PC-3 (cell line): ENCODE measurements around the gene ARHGAP27. TPM values are rescaled to one million over a fixed set of nuclear protein-coding genes. Genes with fewer than 3 reads are reported as not detected.

Experiments
- ATAC-seq: fragments of 200-7000 bp; cut with Tn5 transposase; 2 replicates; pipeline ENCODE4 v1.9.1; 2020; ENCODE audit warnings: mild to moderate bottlenecking, moderate library complexity
- BruUV-seq: library from RNA; stranded (reverse); fragments of 400-500 nt; replicated peaks from 2 replicates; lab custom pipeline; 2021; lab: Mats Ljungman, UMichigan
- CTCF ChIA-PET: fragments of 300-600 bp; sonication (Branson Sonifier 250); formaldehyde crosslinking; loops from one replicate; lab custom pipeline; 2022; ENCODE audit warnings: antibody characterized with exemption; lab: Charles Lee
- POLR2A ChIA-PET: fragments of 300-600 bp; sonication (Branson Sonifier 250); formaldehyde crosslinking; loops from one replicate; lab custom pipeline; 2022; ENCODE audit warnings: antibody characterized with exemption; ENCODE audit not compliant: unreplicated experiment; lab: Charles Lee
- DNase-seq: peaks from one replicate; pipeline ENCODE4 v3.0.0-alpha.2; 2015
- H2AFZ ChIP-seq: fragments of 300-600 bp; sonication (generic); 2 replicates; pipeline ENCODE4 v1.6.0; 2016; ENCODE audit warnings: antibody characterized with exemption, low read length
- H3F3A ChIP-seq: fragments of 300-600 bp; sonication (generic); one replicate; pipeline ENCODE4 v1.6.0; 2017; ENCODE audit warnings: antibody characterized with exemption, low read length, control low read depth, mild to moderate bottlenecking; ENCODE audit not compliant: unreplicated experiment
- H3K27ac ChIP-seq: fragments of 300-600 bp; sonication (generic); 2 replicates; pipeline ENCODE4 v1.5.1; 2016; ENCODE audit warnings: mild to moderate bottlenecking, low read length
- H3K27me3 ChIP-seq: fragments of 300-600 bp; sonication (generic); 2 replicates; pipeline ENCODE4 v1.6.1; 2016; ENCODE audit warnings: low read length, mixed read lengths
- H3K36me3 ChIP-seq: fragments of 300-600 bp; sonication (generic); 2 replicates; pipeline ENCODE4 v1.6.1; 2016; ENCODE audit warnings: low read depth, mixed run types, low read length, mixed read lengths
- H3K4me1 ChIP-seq: fragments of 300-600 bp; sonication (generic); 2 replicates; pipeline ENCODE4 v1.5.1; 2016; ENCODE audit warnings: low read length; ENCODE audit not compliant: insufficient read depth
- H3K4me2 ChIP-seq: fragments of 300-600 bp; sonication (generic); 2 replicates; pipeline ENCODE4 v1.6.0; 2016; ENCODE audit warnings: low read length
- H3K4me3 ChIP-seq: fragments of 300-600 bp; sonication (generic); 2 replicates; pipeline ENCODE4 v1.5.1; 2016; ENCODE audit warnings: mild to moderate bottlenecking, low read length, mixed read lengths
- H3K79me2 ChIP-seq: fragments of 300-600 bp; sonication (generic); 2 replicates; pipeline ENCODE4 v1.6.1; 2017; ENCODE audit warnings: low read length, mixed read lengths
- H3K9ac ChIP-seq: fragments of 300-600 bp; sonication (generic); 2 replicates; pipeline ENCODE4 v1.6.0; 2016; ENCODE audit warnings: mild to moderate bottlenecking, low read length
- H3K9me2 ChIP-seq: fragments of 300-600 bp; sonication (generic); replicated peaks from 2 replicates; pipeline ENCODE4 v1.6.1; 2016; ENCODE audit warnings: mixed run types, low read length, mixed read lengths
- H3K9me3 ChIP-seq: fragments of 300-600 bp; sonication (generic); 2 replicates; pipeline ENCODE4 v1.6.1; 2016; ENCODE audit warnings: low read length, mixed read lengths
- H4K20me1 ChIP-seq: fragments of 300-600 bp; sonication (generic); 2 replicates; pipeline ENCODE4 v1.6.1; 2016; ENCODE audit warnings: low read length, mixed read lengths
- CTCF ChIP-seq: fragments of 300-600 bp; sonication (generic); conservative IDR thresholded peaks from 2 replicates; pipeline ENCODE4 v1.5.1; 2017; ENCODE audit warnings: antibody characterized with exemption, low read depth, mild to moderate bottlenecking, low read length
- EZH2 ChIP-seq: fragments of 300-600 bp; sonication (generic); IDR thresholded peaks from one replicate; pipeline ENCODE4 v1.6.1; 2017; ENCODE audit warnings: antibody characterized with exemption, mild to moderate bottlenecking, low read length; ENCODE audit not compliant: unreplicated experiment
- EZH2phosphoT487 ChIP-seq: fragments of 300-600 bp; sonication (generic); IDR thresholded peaks from 2 replicates; pipeline ENCODE4 v1.6.1; 2018; ENCODE audit warnings: mild to moderate bottlenecking, antibody characterized with exemption, low read length, borderline replicate concordance
- intact Hi-C: fragments of 100-400 bp; cut with micrococcal nuclease; formaldehyde crosslinking; loops from 2 replicates; pipeline ENCODE4 v1.9.0; 2023
- total RNA-seq: library from RNA; depleted of rRNA; stranded (reverse); fragments of >200 nt; gene quantifications from 2 replicates; pipeline ENCODE4 v1.2.3, GENCODE V29; 2014

ARHGAP27 gene
- total RNA-seq, 1 experiment from 2014 or later: 119 TPM

- ATAC-seq (no peak), DNase-seq (no peak)
- Histone ChIP-seq H3K9ac (no peak overlapping the region), H3K4me1 (peaks cover 2% of the 10 kb centered on the region), H3K9me2 (no peaks in the 10 kb centered on the region), H4K20me1 (no peaks in the 10 kb centered on the region), H2AFZ (no peak overlapping the region), H3K79me2 (no peaks in the 10 kb centered on the region), H3K4me3 (no peak overlapping the region), H3K27ac (no peak overlapping the region), H3K27me3 (no peaks in the 10 kb centered on the region), H3K9me3 (no peaks in the 10 kb centered on the region), H3K4me2 (no peak overlapping the region), H3F3A (no peaks in the 10 kb centered on the region), H3K36me3 (no peaks in the 10 kb centered on the region)
- POLR2A ChIA-PET: no interaction called here
- CTCF ChIA-PET: no interaction called here
- TF ChIP-seq EZH2phosphoT487 (no peak), EZH2 (no peak), CTCF (no peak)
- intact Hi-C loops: no loop called here
- BruUV-seq: no TSS peak
Measured at GRCh38 chr17:45377401-45377800, 55.3 kb downstream of the ARHGAP27 start.

GRCh38 chr17:45376171-45377005 lies 56.3 kb downstream of the ARHGAP27 start:
- ChIA-PET CTCF (interaction anchor here (0.6 kb wide), 1 partner anchor 408 kb away, joined by 4 read pairs; the partner anchor contains the start of gene C1QL1), POLR2A (no interaction called here)
- Histone ChIP-seq H3K27me3 (no peaks in the 10 kb centered on the region), H3K36me3 (no peaks in the 10 kb centered on the region), H3F3A (no peaks in the 10 kb centered on the region), H3K79me2 (no peaks in the 10 kb centered on the region), H3K9ac (no peak overlapping the region), H4K20me1 (no peaks in the 10 kb centered on the region), H3K4me2 (no peak overlapping the region), H3K27ac (no peak overlapping the region), H2AFZ (no peak overlapping the region), H3K4me1 (peaks cover 9% of the 10 kb centered on the region), H3K4me3 (no peak overlapping the region), H3K9me3 (no peaks in the 10 kb centered on the region), H3K9me2 (no peaks in the 10 kb centered on the region)
- BruUV-seq: no TSS peak
- DNase-seq: no peak
- ATAC-seq: no peak
- no peak for TF ChIP-seq CTCF
- TF ChIP-seq EZH2: no peak
- no peak for TF ChIP-seq EZH2phosphoT487
- intact Hi-C loops: no loop called here

- no peaks in the 10 kb centered on the region for H4K20me1 ChIP-seq
- no peak overlapping the region for H3K27ac ChIP-seq
- DNase-seq: peak; percentile 50
- no peak overlapping the region for H3K4me3 ChIP-seq
- no peak overlapping the region for H2AFZ ChIP-seq
- H3K36me3 ChIP-seq: no peaks in the 10 kb centered on the region
- POLR2A ChIA-PET: no interaction called here
- H3K4me1 ChIP-seq: peaks cover 15% of the 10 kb centered on the region
- CTCF ChIA-PET: no interaction called here
- no peaks in the 10 kb centered on the region for H3K27me3 ChIP-seq
- ATAC-seq: no peak
- no peak overlapping the region for H3K4me2 ChIP-seq
- intact Hi-C loops: no loop called here
- BruUV-seq: no TSS peak
- no peaks in the 10 kb centered on the region for H3F3A ChIP-seq
- H3K9ac ChIP-seq: no peak overlapping the region
- H3K9me2 ChIP-seq: no peaks in the 10 kb centered on the region
- no peaks in the 10 kb centered on the region for H3K79me2 ChIP-seq
- no peaks in the 10 kb centered on the region for H3K9me3 ChIP-seq
- TF ChIP-seq EZH2phosphoT487: no peak
- no peak for TF ChIP-seq EZH2
- no peak for TF ChIP-seq CTCF
Measured at GRCh38 chr17:45374501-45374900, 58.2 kb downstream of the ARHGAP27 start.
